Measurements from ENCODE around the gene SYNE2. TPM values are rescaled to one million over a fixed set of nuclear protein-coding genes. Genes with fewer than 3 reads are reported as not detected.

Gene SYNE2
- total and polyA plus RNA-seq, 2 of the 8 experiments (the other 6 are each of a cell fraction or from before 2014, with no cell fraction given), result 32.6 to 46.1 TPM

- TF ChIP-seq, protein P1, sequence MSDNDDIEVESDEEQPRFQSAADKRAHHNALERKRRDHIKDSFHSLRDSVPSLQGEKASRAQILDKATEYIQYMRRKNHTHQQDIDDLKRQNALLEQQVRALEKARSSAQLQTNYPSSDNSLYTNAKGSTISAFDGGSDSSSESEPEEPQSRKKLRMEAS (IDR thresholded peaks at IDR 0.05), result no peak
- TF ChIP-seq EGR1 (IDR thresholded peaks at IDR 0.05; ENCODE audit: borderline replicate concordance, low read depth, low read length) (no peak), SIX5 (IDR thresholded peaks at IDR 0.05; ENCODE audit: low read depth, low read length) (no peak), PHF8 (conservative IDR thresholded peaks at IDR 0.05; ENCODE audit: low read depth, low read length) (no peak), ATF3 (IDR thresholded peaks at IDR 0.05; ENCODE audit: insufficient read depth, low read depth, low read length) (no peak), CBX5 (IDR thresholded peaks at IDR 0.05; ENCODE audit: low read depth, low read length) (no peak), SP4 (IDR thresholded peaks at IDR 0.05; ENCODE audit: low read length) (no peak), BRCA1 (IDR thresholded peaks at IDR 0.05; ENCODE audit: low read depth, low read length) (no peak)
Observed at GRCh38 chr14:64174922-64175782, 322.3 kb downstream of the SYNE2 start (continued).

Measured in H1 (cell line).